Tibial nerve (tissue), 4 donors: ENCODE data around the gene TESK2.

Source experiments
- CTCF ChIP-seq, 5 experiments: fragments of 200-600 bp in 3 of 5; fragments of 450-650 bp in 2 of 5; sonication (generic) in 3 of 5; IDR thresholded peaks; one replicate each; pipeline ENCODE4 v1.5.1; 2016 to 2019; ENCODE audit warnings: antibody characterized with exemption in 5 of 5, mild to moderate bottlenecking in 3 of 5, moderate library complexity in 2 of 5
- EP300 ChIP-seq, 2 donors: sonication (generic); formaldehyde crosslinking; IDR thresholded peaks; one replicate each; pipeline ENCODE4 v1.6.1; 2017; ENCODE audit warnings: antibody characterized with exemption in 2 of 2, mild to moderate bottlenecking in 1 of 2

DNA sequence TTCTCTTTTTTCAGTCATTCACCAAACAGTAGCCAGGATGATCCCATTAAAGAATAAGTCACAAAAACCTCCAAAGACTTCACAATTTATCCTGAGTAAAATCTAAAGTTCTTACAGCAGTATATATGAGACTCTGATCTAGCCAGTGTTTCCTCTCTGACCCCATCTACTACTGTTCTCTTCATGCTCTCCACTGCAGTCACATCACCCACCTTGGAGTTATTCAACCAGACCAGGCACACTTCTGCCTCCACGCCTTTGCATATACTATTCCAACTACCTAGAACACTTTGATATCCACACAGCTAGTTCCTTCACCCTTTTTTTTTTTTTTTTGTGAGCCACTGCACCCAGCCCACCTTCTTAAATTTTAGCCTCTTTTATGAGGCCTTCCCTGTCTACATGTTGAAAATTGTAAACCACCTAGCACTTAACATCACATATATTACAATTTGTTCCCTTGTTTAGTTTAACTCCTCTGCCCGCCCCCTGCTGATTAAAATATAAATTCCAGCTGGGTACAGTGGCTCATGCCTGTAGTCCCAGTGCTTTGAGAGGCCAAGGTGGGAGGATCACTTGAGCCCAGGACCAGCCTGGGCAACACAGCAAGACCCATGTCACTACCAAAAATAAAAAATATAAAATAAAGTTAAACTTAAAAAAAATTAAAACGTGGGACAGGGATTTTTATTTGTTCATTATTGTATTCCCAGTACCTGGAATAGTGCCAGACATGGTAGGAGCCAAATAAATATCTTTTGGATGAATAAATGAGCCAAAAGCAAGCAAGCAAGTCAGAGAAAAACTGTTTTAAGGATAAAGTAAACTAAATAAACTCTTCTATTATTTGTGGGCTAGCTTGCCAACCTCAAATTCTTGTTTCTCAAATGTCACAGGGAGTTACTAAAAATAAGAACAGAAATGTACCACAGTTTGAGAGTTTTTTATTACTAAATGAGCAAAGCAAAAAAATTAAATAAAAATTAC, 115.6 kb downstream of the TESK2 start:
- no peak for TF ChIP-seq EP300 (IDR thresholded peaks at IDR 0.05)
- TF ChIP-seq CTCF (IDR thresholded peaks at IDR 0.05), result no peak
